Caco-2 (cell line): ENCODE measurements around the gene NEU1. TPM values are rescaled to one million over a fixed set of nuclear protein-coding genes. Genes with fewer than 3 reads are reported as not detected.
"Not testable (repeated sequence)": the region's sequence is repeated elsewhere in the genome, so short reads cannot be mapped to it uniquely, and the experiment has no call there.

Source experiments
- BruUV-seq: library from RNA; stranded (reverse); fragments of 400-500 nt; replicated peaks from 2 replicates; lab custom pipeline; 2021; lab: Mats Ljungman, UMichigan
- CTCF ChIA-PET: fragments of 300-600 bp; sonication (Branson Sonifier 250); formaldehyde crosslinking; loops from one replicate; lab custom pipeline; 2022; ENCODE audit warnings: antibody characterized with exemption; lab: Charles Lee
- POLR2A ChIA-PET: fragments of 300-600 bp; sonication (Branson Sonifier 250); formaldehyde crosslinking; loops from one replicate; lab custom pipeline; 2022; ENCODE audit warnings: antibody characterized with exemption; lab: Charles Lee
- DNase-seq, 2 experiments: peaks; one replicate each; pipeline versions ENCODE4 v3.0.0 to v3.0.0-alpha.2; 2020 to 2022
- H3K27me3 ChIP-seq: replicated peaks from 2 replicates; pipeline ENCODE4 v1.6.0; 2011; ENCODE audit warnings: low read length; ENCODE audit not compliant: control insufficient read depth, insufficient read depth
- H3K36me3 ChIP-seq: 2 replicates; pipeline ENCODE4 v1.5.1; 2011; ENCODE audit warnings: low read length; ENCODE audit not compliant: control insufficient read depth, insufficient read depth
- H3K4me1 ChIP-seq: fragments of 250-450 bp; sonication (Bioruptor Pico); 2 replicates; pipeline ENCODE4 v1.5.1; 2020; ENCODE audit warnings: mild to moderate bottlenecking
- H3K4me3 ChIP-seq: 2 replicates; pipeline ENCODE4 v1.5.1; 2011; ENCODE audit warnings: low read depth, mild to moderate bottlenecking, control low read depth, low read length
- H3K9me3 ChIP-seq: fragments of 250-450 bp; sonication (Bioruptor Pico); 2 replicates; pipeline ENCODE4 v1.5.1; 2020; ENCODE audit warnings: mild to moderate bottlenecking, moderate library complexity
- H3K27ac Mint-ChIP-seq: one replicate; pipeline ENCODE4 v1.8.0; 2022; ENCODE audit warnings: mixed read lengths; ENCODE audit not compliant: unreplicated experiment
- H3K27me3 Mint-ChIP-seq: one replicate; pipeline ENCODE4 v1.8.0; 2022; ENCODE audit warnings: mixed read lengths; ENCODE audit not compliant: insufficient read depth, unreplicated experiment
- H3K36me3 Mint-ChIP-seq: one replicate; pipeline ENCODE4 v1.8.0; 2022; ENCODE audit warnings: mild to moderate bottlenecking, mixed read lengths; ENCODE audit not compliant: insufficient read depth, unreplicated experiment
- H3K4me1 Mint-ChIP-seq: one replicate; pipeline ENCODE4 v1.8.0; 2022; ENCODE audit warnings: low read depth, mixed read lengths; ENCODE audit not compliant: unreplicated experiment
- H3K4me3 Mint-ChIP-seq: one replicate; pipeline ENCODE4 v1.8.0; 2022; ENCODE audit warnings: mild to moderate bottlenecking, moderate library complexity, mixed read lengths; ENCODE audit not compliant: unreplicated experiment
- H3K9me3 Mint-ChIP-seq: one replicate; pipeline ENCODE4 v1.8.0; 2022; ENCODE audit warnings: mixed read lengths; ENCODE audit not compliant: unreplicated experiment
- intact Hi-C: fragments of 100-400 bp; cut with micrococcal nuclease; formaldehyde crosslinking; loops from one replicate; pipeline ENCODE4 v1.10.0; 2022; ENCODE audit not compliant: unreplicated experiment
- total RNA-seq: library from RNA; stranded (reverse); gene quantifications from 2 replicates; pipeline ENCODE4 v1.2.3, GENCODE V29; 2022
- TF ChIP-seq, protein P1 (sequence below), 2 experiments: fragments of 200-600 bp in 1 of 2; IDR thresholded peaks; 1 replicate in 1 of 2; 2 replicates in 1 of 2; pipeline versions ENCODE4 v1.5.1 to v1.8.0; 2011 to 2022; ENCODE audit warnings: antibody characterized with exemption in 1 of 2, control low read depth in 1 of 2, inconsistent platforms in 1 of 2, low read depth in 1 of 2, low read length in 1 of 2, mild to moderate bottlenecking in 1 of 2, moderate library complexity in 1 of 2; ENCODE audit not compliant: insufficient read depth in 1 of 2, severe bottlenecking in 1 of 2, unreplicated experiment in 1 of 2

NEU1 gene
- total RNA-seq, 1 experiment from 2014 or later = 176 TPM

DNA sequence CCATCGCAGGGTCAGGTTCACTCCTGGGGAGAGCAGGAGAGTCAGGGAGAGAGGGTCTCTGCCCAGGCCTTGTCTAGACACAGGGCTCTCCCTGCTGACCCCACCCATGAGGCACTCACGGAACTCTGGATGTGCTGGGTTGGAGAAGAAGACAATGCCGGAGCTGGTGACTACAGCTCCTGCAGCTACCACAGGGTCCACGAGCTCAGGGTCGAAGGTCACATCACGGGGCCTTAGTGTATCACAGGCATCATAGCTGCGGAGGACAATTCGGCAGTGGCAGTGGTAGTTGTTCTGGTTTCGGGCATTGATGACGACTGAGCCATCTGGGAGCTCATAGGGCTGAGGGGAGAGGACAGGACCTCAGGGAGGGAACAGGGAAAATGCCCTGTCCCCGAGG lies 2.7 kb downstream of the NEU1 start:
- Mint-ChIP-seq H3K27me3 (no peaks in the 10 kb centered on the region), H3K27ac (no peak overlapping the region), H3K4me3 (peak overlapping the region; percentile 16), H3K36me3 (peaks cover 74% of the 10 kb centered on the region), H3K9me3 (no peaks in the 10 kb centered on the region), H3K4me1 (peaks cover 18% of the 10 kb centered on the region)
- Histone ChIP-seq H3K4me1 (peaks cover 8% of the 10 kb centered on the region; the same call in 1 of the 2 replicates), H3K4me3 (no peak overlapping the region), H3K27me3 (no peaks in the 10 kb centered on the region), H3K36me3 (peaks cover 9% of the 10 kb centered on the region), H3K9me3 (no peaks in the 10 kb centered on the region)
- no TSS peak for BruUV-seq
- ChIA-PET CTCF (no interaction called here), POLR2A (no interaction called here)
- TF ChIP-seq, protein P1, sequence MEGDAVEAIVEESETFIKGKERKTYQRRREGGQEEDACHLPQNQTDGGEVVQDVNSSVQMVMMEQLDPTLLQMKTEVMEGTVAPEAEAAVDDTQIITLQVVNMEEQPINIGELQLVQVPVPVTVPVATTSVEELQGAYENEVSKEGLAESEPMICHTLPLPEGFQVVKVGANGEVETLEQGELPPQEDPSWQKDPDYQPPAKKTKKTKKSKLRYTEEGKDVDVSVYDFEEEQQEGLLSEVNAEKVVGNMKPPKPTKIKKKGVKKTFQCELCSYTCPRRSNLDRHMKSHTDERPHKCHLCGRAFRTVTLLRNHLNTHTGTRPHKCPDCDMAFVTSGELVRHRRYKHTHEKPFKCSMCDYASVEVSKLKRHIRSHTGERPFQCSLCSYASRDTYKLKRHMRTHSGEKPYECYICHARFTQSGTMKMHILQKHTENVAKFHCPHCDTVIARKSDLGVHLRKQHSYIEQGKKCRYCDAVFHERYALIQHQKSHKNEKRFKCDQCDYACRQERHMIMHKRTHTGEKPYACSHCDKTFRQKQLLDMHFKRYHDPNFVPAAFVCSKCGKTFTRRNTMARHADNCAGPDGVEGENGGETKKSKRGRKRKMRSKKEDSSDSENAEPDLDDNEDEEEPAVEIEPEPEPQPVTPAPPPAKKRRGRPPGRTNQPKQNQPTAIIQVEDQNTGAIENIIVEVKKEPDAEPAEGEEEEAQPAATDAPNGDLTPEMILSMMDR (IDR thresholded peaks at IDR 0.05; ENCODE audit: insufficient read depth in 1 of 2, low read depth in 1 of 2, low read length in 1 of 2, severe bottlenecking in 1 of 2, unreplicated experiment in 1 of 2) = no peak
- intact Hi-C loops = no loop called here
- no peak for DNase-seq

DNA sequence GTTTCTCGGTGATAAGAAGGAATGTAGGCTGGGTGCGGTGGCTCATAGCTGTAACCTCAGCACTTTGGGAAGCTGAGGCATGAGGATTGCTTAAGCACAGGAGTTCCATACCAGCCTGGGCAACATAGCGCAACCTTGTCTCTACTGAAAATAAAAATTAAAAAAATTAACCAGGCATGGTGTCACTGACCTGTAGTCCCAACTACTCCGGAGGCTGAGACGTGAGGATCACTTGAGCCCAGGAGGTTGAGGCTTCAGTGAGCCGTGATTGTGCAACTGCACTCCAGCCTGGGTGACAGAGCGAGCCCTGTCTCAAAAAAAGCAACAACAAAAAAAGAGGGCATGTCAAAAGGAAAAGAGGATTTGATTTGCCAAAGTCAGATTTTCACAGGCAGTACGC lies 3.9 kb downstream of the NEU1 start:
- Histone ChIP-seq H3K4me1 (0 out of 2 replicates have a peak, but pooled peaks cover 6% of the 10 kb centered on the region), H3K36me3 (peaks cover 9% of the 10 kb centered on the region), H3K9me3 (no peaks in the 10 kb centered on the region), H3K4me3 (no peak overlapping the region), H3K27me3 (no peaks in the 10 kb centered on the region)
- TF ChIP-seq, protein P1 (IDR thresholded peaks at IDR 0.05; ENCODE audit: insufficient read depth in 1 of 2, low read depth in 1 of 2, low read length in 1 of 2, severe bottlenecking in 1 of 2, unreplicated experiment in 1 of 2) = no peak
- H3K9me3 Mint-ChIP-seq = no peaks in the 10 kb centered on the region
- H3K4me1 Mint-ChIP-seq = peaks cover 18% of the 10 kb centered on the region
- peaks cover 68% of the 10 kb centered on the region for H3K36me3 Mint-ChIP-seq
- BruUV-seq = no TSS peak
- ChIA-PET POLR2A (no interaction called here), CTCF (no interaction called here)
- intact Hi-C loops = no loop called here
- DNase-seq = no peak
- no peaks in the 10 kb centered on the region for H3K27me3 Mint-ChIP-seq
- no peak overlapping the region for H3K27ac Mint-ChIP-seq
- H3K4me3 Mint-ChIP-seq = no peak overlapping the region

DNA sequence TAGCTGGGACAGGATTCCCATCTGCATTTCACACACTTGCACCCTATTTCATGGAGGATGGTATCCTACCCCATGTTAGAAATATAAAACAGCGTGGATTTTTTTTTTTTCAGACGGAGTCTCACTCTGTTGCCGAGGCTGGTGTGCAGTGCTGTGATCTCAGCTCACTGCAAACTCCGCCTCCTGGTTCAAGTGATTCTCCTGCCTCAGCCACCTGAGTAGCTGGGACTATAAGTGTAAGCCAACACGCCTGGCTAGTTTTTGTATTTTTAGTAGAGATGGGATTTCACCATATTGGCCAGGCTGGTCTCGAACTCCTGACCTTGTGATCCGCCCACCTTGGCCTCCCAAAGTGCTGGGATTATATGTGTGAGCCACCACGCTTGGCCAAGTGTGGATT lies 4.8 kb downstream of the NEU1 start:
- H3K4me3 ChIP-seq, BruUV-seq, H3K27ac Mint-ChIP-seq, H3K4me1 ChIP-seq, H3K9me3 Mint-ChIP-seq, intact Hi-C loops, H3K27me3 Mint-ChIP-seq, DNase-seq, CTCF ChIA-PET, H3K36me3 ChIP-seq, H3K9me3 ChIP-seq, H3K27me3 ChIP-seq, H3K4me3 Mint-ChIP-seq: not testable (repeated sequence)
- H3K4me1 Mint-ChIP-seq = peaks cover 15% of the 10 kb centered on the region
- peaks cover 59% of the 10 kb centered on the region for H3K36me3 Mint-ChIP-seq
- POLR2A ChIA-PET = interaction anchor here (0.6 kb wide), 1 partner anchor 288 kb away, joined by 3 read pairs; no protein-coding TSS in a partner anchor

DNA sequence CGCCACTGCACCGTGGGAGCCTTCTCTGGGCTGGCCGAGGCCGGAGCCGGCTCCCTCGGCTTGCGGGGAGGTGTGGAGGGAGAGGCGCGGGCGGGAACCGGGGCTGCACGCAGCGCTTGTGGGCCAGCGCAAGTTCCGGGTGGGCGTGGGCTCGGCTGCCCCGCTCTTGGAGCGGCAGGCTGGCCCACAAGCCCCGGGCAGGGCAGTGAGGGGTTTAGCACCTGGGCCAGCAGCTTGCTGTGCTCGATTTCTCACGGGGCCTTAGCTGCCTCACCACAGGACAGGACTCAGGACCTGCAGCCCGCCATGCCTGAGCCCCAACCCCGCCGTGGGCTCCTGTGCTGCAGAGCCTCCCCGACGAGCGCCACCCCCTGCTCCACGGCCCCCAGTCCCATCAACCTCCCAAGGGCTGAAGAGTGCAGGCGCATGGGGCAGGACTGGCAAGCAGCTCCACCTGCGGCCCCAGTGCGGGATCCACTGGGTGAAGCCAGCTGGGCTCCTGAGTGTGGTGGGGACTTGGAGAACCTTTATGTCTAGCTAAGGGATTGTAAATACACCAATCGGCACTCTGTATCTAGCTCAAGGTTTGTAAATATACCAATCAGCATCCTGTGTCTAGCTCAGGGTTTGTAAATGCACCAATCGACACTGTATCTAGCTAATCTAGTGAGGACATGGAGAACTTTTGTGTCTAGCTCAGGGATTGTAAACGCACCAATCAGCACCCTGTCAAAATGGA lies 10.5 kb downstream of the NEU1 start:
- Mint-ChIP-seq H3K36me3 (peaks cover 23% of the 10 kb centered on the region), H3K4me1 (peaks cover 10% of the 10 kb centered on the region), H3K27ac (peak overlapping the region; percentile 59)
- H3K4me3 Mint-ChIP-seq, intact Hi-C loops, H3K9me3 Mint-ChIP-seq, H3K4me3 ChIP-seq, H3K9me3 ChIP-seq, H3K27me3 Mint-ChIP-seq, H3K27me3 ChIP-seq, H3K36me3 ChIP-seq, DNase-seq, CTCF ChIA-PET, BruUV-seq: not testable (repeated sequence)
- peaks cover 21% of the 10 kb centered on the region for H3K4me1 ChIP-seq
- POLR2A ChIA-PET = interaction anchor here (0.8 to 0.9 kb wide), 2 partner anchors 11 to 37 kb away, joined by 3 read pairs; partner anchors contain the start of genes HSPA1A, HSPA1L and NEU1
